ENCODE measurements around the gene PIM3.
"Not testable (repeated sequence)": the region's sequence is repeated elsewhere in the genome, so short reads cannot be mapped to it uniquely, and the experiment has no call there.

Gene PIM3

DNA sequence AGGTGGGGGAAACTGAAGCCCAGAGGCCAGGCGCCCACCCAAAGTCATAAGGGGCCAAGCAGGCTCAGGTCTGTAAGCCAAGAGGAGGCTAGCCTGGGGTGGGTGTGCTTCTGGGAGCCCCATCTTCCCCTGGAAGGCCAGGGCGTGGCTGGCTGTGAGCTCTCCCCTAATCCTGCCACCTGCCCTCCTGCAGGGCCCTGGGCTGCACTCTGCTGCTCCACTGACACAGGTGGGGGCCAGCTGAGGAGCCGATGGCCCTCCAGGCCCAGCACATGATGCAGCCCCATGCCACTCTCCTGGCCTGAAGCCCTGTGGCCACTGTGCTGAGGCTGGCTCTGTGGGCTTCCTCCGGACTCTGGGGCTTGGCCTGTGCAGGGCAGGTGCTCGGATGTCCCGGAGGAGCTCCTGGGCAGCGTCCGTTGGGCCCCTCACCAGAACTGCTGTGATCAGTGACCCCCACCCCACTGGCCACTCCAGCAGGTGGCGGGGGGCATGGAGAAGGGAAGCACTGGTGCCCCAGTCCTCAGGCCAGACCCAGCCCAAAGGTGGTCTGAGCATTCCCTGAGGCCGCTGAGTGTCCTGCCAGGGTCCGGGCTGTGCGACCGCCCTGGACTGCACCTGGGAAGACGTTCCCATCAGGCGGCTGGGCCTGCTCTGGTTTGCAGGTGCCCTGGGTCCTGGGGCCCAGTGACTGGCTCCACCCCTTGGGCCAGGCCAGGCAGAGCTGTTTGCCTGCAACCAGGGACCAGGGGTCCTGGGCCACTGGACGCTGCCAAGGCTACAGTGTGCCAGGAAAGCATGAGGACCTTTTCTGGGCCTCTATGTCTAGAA lies 8.5 kb downstream of the PIM3 start:
- DNase-seq, result no peak

- no peak for DNase-seq
These were observed 9.4 kb downstream of the PIM3 start for GRCh38 chr22:49969751-49970527.

- DNase-seq, result peak; percentile 93
These were observed 10.1 kb downstream of the PIM3 start for GRCh38 chr22:49970528-49971231.

GRCh38 chr22:49971232-49972162 lies 10.9 kb downstream of the PIM3 start:
- DNase-seq, result no peak

DNA sequence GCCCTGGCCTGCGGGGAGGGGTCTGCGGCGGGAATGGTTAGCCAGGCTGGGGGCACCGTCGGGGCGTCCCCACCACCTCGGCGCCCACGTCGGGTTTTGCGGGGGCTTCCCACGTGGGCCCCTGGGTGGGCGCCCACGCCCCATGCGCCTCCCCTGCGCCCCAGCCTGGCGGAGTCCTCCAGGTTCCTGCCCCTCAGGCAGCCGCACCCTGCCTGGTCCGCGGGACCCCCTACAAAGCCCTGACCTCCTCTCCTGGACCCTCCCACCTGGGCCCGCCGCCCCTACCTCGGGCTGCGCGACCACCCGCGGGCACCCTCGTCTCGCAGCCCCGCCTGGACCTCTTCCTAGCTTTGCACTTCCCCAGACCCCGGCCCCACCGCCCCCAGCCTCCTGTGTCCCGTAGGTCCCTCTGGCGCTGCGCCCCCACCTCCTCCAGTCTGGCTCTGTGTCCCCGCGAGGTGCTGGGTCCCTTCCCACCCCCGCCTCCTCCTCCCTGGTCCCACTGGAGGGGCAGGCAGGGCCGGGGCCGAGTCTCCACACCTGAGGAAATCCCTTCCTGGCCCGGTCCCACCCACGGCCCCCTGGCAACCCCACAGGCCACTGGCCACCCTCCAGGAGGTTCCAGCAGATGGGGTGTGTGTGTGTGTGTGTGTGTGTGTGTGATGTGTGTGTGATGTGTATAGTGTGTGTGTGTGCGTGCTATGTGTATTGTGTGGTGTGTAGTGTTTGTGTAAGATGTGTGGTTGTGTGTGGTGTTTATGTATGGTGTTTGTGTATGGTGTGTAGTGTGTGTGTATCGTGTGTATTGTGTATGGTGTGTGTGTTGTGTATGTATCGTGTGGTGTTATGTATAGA lies 11.8 kb downstream of the PIM3 start:
- no peak for DNase-seq

DNA sequence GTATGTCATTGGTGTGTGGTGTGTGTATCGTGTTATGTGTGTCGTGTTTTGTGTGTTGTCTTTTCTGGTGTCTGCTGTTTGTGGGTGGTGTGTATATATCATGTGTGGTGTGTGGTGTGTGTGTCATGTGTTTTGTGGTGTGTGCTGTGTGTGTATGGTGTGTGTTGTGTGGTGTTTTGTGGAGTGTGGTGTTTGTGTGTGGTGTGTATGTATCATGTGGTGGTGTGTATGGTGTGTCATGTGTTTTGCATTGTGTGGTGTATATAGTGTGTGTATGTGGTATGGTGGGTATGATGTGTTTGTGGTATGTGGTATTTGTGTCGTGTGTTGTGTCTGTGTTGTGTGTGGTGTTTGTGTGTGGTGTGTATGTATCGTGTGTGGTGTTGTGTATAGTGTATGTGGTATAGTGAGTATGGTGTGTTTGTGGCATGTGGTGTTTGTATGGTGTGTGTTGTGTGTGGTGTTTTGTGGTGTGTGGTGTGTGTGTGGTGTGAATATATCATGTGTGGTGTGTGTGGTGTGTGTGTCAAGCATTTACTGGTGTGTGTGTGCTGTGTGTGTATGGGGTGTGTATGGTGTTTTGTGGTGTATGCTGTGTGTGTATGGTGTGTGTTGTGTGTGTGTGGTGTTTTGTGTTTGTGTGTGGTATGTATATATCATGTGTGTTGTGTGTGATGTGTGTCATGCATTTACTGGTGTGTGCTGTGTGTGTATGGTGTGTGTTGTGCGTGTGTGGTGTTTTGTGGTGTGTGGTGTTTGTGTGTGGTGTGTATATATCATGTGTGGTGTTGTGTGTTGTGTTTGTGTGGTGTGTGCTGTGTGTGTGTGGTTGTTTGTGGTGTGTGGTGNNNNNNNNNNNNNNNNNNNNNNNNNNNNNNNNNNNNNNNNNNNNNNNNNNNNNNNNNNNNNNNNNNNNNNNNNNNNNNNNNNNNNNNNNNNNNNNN lies 12.7 kb downstream of the PIM3 start:
- no peak for DNase-seq

- no peak for DNase-seq
These were observed 15.2 kb downstream of the PIM3 start for GRCh38 chr22:49975543-49976389.

GRCh38 chr22:49976439-49977175 lies 16.0 kb downstream of the PIM3 start:
- DNase-seq, result no peak

DNA sequence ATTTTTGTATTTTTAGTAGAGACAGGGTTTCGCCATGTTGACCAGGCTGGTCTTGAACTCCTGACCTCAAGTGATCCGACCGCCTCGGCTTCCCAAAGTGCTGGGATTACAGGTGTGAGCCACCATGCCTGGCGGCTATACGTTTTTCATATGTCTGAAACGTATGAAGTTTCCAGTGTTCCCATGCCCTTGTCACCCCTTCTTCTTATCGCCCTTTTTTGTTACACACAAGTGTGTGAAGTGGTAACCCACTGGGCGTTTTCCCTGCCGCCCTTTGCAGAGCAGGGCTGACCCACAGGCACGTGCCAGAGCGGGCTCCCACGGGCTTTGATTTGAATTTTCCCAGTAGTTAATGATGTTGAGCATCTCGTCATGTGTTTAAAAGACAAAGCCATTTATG lies 17.0 kb downstream of the PIM3 start:
- DNase-seq, result no peak

DNA sequence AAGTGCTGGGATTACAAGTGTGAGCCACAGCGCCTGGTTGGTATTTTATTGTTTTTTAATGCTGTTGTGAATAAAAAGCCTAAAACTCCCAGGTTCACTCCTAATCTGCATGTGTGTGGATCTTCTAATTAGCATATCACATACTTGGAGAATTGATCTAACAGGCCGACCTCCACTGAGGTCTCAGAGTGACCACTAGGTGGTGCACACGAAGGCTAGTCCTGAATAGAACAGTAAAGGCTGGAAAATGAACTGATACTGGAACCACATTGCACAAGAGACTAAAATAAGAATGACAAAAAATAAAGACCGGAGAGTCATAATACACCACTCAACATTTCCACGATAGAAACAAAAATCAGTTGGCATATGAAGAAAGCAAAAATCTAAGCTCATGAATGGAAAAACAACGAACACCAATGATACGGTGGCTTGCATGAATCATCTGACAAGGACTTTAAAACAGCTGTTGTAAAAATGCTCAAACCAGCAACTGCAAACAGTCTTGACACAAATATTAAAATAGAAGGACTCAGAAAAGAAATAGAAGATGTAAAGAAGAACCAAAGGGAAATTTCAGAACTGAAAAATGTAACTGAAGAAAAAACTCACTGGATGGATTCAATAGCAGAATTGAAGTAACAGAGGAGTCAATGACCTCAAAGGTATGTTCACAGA lies 19.2 kb downstream of the PIM3 start:
- no peak for DNase-seq

DNA sequence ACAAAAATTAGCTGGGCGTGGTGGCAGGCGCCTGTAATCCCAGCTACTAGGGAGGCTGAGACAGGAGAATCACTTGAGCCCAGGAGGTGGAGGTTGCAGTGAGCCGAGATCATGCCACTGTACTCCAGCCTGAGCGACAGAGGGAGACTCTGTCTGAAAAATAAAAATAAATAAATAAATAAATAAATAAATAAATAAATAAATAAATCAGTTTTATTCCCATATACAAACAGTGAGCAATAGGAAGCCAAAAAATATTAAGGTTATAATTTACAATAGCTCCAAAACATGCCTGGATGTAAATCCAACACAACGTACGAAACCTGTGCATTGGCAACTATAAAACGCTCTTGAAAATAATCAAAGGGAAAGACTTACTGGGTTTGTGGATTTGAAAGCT lies 21.2 kb downstream of the PIM3 start:
- not testable (repeated sequence) for DNase-seq

DNA sequence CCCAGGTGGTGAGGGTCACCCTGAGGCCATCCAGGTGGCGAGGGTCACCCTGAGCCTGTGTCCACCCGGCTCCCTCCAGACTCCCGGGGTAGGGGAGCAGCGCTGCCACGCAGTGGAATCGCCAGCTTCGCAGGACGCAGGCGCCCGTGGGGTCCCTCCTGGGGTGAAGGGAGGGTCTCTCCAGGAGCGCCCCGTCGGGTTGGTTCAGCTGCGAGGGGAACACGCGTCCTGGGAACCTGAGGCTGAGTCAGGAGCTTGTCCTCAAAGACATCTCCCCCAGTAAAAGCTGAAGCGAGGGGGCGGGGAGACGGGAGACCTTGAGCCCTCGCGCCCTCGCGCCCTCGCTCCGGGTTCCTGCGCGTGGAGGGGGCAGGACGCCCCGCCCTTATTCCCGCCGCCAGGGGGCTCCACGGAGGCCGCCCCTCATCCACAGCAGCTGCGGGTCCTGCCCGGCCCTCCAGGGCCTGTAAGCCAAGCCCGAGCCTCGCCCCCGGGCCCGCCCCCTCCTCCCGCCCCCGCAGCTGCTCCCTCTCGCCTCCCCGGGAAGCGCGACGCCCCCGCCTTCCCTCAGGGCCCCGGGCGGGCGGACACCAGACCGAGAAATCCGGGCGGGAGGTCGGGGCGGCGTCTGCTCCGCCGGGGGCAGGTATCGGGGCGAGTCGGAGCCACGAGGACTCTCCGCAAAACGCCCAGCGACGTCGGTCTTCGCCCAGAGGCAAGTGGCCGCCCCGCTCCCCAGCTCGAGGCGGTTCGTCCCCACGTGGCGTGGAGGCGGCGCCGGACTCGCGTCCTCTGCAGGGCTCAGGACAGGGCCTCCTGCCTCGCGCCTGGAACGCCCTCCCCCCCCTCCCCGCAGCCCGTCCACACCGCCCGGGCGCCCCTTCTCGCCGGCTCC lies 22.8 kb downstream of the PIM3 start:
- no peak for DNase-seq

GRCh38 chr22:49986325-49986724 lies 25.8 kb downstream of the PIM3 start:
- no peak for DNase-seq

- DNase-seq, result not testable (repeated sequence)
These were observed 29.3 kb downstream of the PIM3 start for GRCh38 chr22:49989826-49990225.

DNA sequence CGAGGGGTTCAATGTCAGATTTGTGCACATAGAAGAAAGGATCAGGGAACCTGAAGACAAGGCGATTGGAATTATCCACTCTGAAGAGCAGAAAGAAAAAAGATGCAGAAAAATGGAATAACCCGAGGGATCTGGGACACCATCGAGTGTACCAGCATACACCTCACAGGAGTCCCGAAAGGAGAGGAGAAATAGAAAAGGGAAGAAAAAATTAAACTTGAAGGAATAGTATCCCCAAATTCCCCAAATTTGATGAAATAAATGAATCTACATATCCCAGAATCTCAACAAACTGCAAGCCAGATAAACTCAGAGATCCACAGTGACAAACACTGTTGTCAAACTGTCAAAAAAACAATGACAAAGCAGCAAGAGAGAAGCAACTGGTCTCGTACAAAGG lies 30.6 kb downstream of the PIM3 start:
- DNase-seq, result no peak

DNA sequence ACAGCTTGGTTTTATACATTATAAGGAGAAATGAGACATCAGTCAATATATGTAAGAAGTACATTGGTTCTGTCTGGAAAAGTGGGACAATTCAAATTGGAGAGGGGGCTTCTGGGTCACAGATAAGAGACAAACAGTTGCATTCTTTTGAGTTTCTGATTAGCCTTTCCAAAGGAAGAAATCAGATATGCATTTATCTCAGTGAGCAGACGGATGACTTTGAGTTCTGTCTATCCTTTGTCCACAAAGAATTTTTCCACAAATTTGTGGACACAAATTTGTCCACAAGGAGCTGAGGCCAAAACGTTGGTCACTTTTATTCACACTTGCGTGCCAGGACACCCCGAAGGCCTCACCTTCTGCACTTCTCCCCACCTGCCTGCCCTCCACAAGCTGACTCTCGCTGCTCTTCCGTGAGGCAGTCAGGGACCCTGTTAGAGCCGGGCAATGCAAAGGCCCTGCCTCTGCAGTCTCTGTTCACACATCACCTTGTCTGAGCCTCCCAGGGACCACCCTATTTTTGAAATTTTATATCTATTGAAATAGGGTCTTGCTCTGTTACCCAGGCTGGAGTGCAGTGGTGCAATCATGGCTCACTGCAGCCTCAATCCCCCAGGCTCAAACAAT lies 31.4 kb downstream of the PIM3 start:
- DNase-seq, result no peak
